Liver (tissue), 9 donors: ENCODE results near the gene HSD17B12. TPM values are rescaled to one million over a fixed set of nuclear protein-coding genes. Genes with fewer than 3 reads are reported as not detected.

ENCODE experiments used
- DNase-seq: peaks from one replicate; pipeline ENCODE4 v3.0.0-alpha.2; 2017; ENCODE audit warnings: low spot score
- H3K27ac ChIP-seq, 2 donors: one replicate each; pipeline ENCODE4 v1.7.0; 2013; ENCODE audit warnings: inconsistent platforms in 2 of 2, low read length in 2 of 2, control low read depth in 1 of 2, low read depth in 1 of 2, mild to moderate bottlenecking in 1 of 2
- H3K27me3 ChIP-seq, 4 donors: one replicate each; pipeline versions ENCODE4 v1.6.1 to v1.7.0; 2013; ENCODE audit warnings: low read length in 3 of 4, inconsistent platforms in 1 of 4, mild to moderate bottlenecking in 1 of 4, moderate library complexity in 1 of 4; ENCODE audit not compliant: control insufficient read depth in 4 of 4, insufficient read depth in 4 of 4
- H3K36me3 ChIP-seq, 4 donors: one replicate each; pipeline versions ENCODE4 v1.6.1 to v1.7.0; 2013; ENCODE audit warnings: low read length in 3 of 4, mild to moderate bottlenecking in 3 of 4, low read depth in 1 of 4, moderate library complexity in 1 of 4; ENCODE audit not compliant: control insufficient read depth in 4 of 4, insufficient read depth in 3 of 4
- H3K4me1 ChIP-seq, 4 donors: one replicate each; pipeline versions ENCODE4 v1.6.1 to v1.7.0; 2013; ENCODE audit warnings: low read length in 3 of 4, mild to moderate bottlenecking in 3 of 4, moderate library complexity in 1 of 4; ENCODE audit not compliant: control insufficient read depth in 4 of 4, insufficient read depth in 4 of 4
- H3K4me3 ChIP-seq, 3 donors: one replicate each; pipeline versions ENCODE4 v1.6.1 to v1.7.0; 2013; ENCODE audit warnings: low read length in 3 of 3, control low read depth in 1 of 3, low read depth in 1 of 3, mild to moderate bottlenecking in 1 of 3
- H3K9ac ChIP-seq, 2 donors: one replicate each; pipeline ENCODE4 v1.7.0; 2013; ENCODE audit warnings: low read length in 2 of 2, mild to moderate bottlenecking in 2 of 2, moderate library complexity in 2 of 2, control low read depth in 1 of 2, low read depth in 1 of 2
- H3K9me3 ChIP-seq, 4 donors: one replicate each; pipeline versions ENCODE4 v1.6.1 to v1.7.0; 2013; ENCODE audit warnings: low read length in 3 of 4; ENCODE audit not compliant: control insufficient read depth in 4 of 4
- ATF3 ChIP-seq: IDR thresholded peaks from 2 replicates; pipeline ENCODE4 v1.6.1; 2016; ENCODE audit warnings: antibody characterized with exemption
- CTCF ChIP-seq: fragments of 150-350 bp; IDR thresholded peaks from 2 replicates; pipeline ENCODE4 v1.5.1; 2017; ENCODE audit warnings: improper control_type of control experiment, low read depth, low read length; ENCODE audit not compliant: missing input control
- EGR1 ChIP-seq, 2 donors: IDR thresholded peaks; 2 replicates each; pipeline ENCODE4 v1.6.1; 2016 to 2018; ENCODE audit warnings: antibody characterized with exemption in 2 of 2, low read depth in 2 of 2
- FOXA1 ChIP-seq: IDR thresholded peaks from 2 replicates; pipeline ENCODE4 v1.6.1; 2016; ENCODE audit warnings: antibody characterized with exemption
- FOXA2 ChIP-seq: IDR thresholded peaks from 2 replicates; pipeline ENCODE4 v1.6.1; 2016; ENCODE audit warnings: antibody characterized with exemption
- GABPA ChIP-seq, 2 donors: IDR thresholded peaks in 1 of 2; conservative IDR thresholded peaks in 1 of 2; 2 replicates each; pipeline ENCODE4 v1.6.1; 2016; ENCODE audit warnings: antibody characterized with exemption in 2 of 2, mild to moderate bottlenecking in 1 of 2, moderate library complexity in 1 of 2
- HNF4A ChIP-seq, 2 donors: conservative IDR thresholded peaks; 2 replicates each; pipeline ENCODE4 v1.6.1; 2016; ENCODE audit warnings: antibody characterized with exemption in 2 of 2, mild to moderate bottlenecking in 2 of 2
- HNF4G ChIP-seq: IDR thresholded peaks from 2 replicates; pipeline ENCODE4 v1.6.1; 2016; ENCODE audit warnings: antibody characterized with exemption
- JUND ChIP-seq, 2 donors: IDR thresholded peaks; 2 replicates each; pipeline ENCODE4 v1.6.1; 2016; ENCODE audit warnings: antibody characterized with exemption in 2 of 2
- RAD21 ChIP-seq, 2 donors: IDR thresholded peaks; 2 replicates each; pipeline ENCODE4 v1.6.1; 2016; ENCODE audit warnings: antibody characterized with exemption in 2 of 2, mild to moderate bottlenecking in 2 of 2
- REST ChIP-seq: IDR thresholded peaks from 2 replicates; pipeline ENCODE4 v1.6.1; 2016; ENCODE audit warnings: antibody characterized with exemption, mild to moderate bottlenecking
- RXRA ChIP-seq, 2 donors: IDR thresholded peaks; 2 replicates each; pipeline ENCODE4 v1.6.1; 2017 to 2018; ENCODE audit warnings: antibody characterized with exemption in 2 of 2, mild to moderate bottlenecking in 1 of 2
- TAF1 ChIP-seq: conservative IDR thresholded peaks from 2 replicates; pipeline ENCODE4 v1.6.1; 2016; ENCODE audit warnings: antibody characterized with exemption, mild to moderate bottlenecking
- ZBTB33 ChIP-seq: IDR thresholded peaks from 2 replicates; pipeline ENCODE4 v1.6.1; 2016; ENCODE audit warnings: antibody characterized with exemption
- WGBS: extraction: QIAGEN DNeasy Blood & Tissue Kit; methylation state at CpG from one replicate; pipeline ENCODE4 v1.1.7; 2013; 5-methylcytosine and 5-hydroxymethylcytosine counted together
- polyA plus RNA-seq, 2 donors: library from polyadenylated mRNA; stranded (reverse) in 1 of 2; unstranded in 1 of 2; fragments of 200-250 nt in 1 of 2; fragments of >200 nt in 1 of 2; fragmentation: Nextera tagmentation in 1 of 2; extraction: Ambion mirVana in 1 of 2; gene quantifications; one replicate each; pipeline versions ENCODE4 v1.2.1 to v1.2.3, GENCODE V29; 2013 to 2015
- total RNA-seq, 2 donors: library from RNA; depleted of rRNA; stranded (reverse); fragments of >200 nt; gene quantifications; one replicate each; pipeline ENCODE4 v1.2.3, GENCODE V29; 2014
- donor health status: healthy.
- donor health status: healthy.
- donor health status: healthy.
- donor health status: healthy.
- donor health status: healthy.

The HSD17B12 gene
- total and polyA plus RNA-seq, 4 donors, result 50.3 to 126 (median 68.3) TPM

- 48% methylated on average over 4 of the region's 4 CpGs for whole genome bisulfite sequencing
Observed at GRCh38 chr11:43852057-43852636, 171.6 kb downstream of the HSD17B12 start.

GRCh38 chr11:43853781-43854180 lies 173.2 kb downstream of the HSD17B12 start:
- no peak for DNase-seq
- TF ChIP-seq JUND (IDR thresholded peaks at IDR 0.05), result no peak
- TF ChIP-seq TAF1, result no peak
- no peak for TF ChIP-seq HNF4A (conservative IDR thresholded peaks at IDR 0.05)
- TF ChIP-seq ATF3, result no peak
- TF ChIP-seq HNF4G, result no peak
- no peak for TF ChIP-seq RXRA (IDR thresholded peaks at IDR 0.05)
- TF ChIP-seq FOXA2, result no peak
- no peak for TF ChIP-seq RAD21 (IDR thresholded peaks at IDR 0.05)
- no peak for TF ChIP-seq CTCF
- no peak for TF ChIP-seq GABPA (IDR thresholded peaks at IDR 0.05 in 1 of 2, conservative IDR thresholded peaks at IDR 0.05 in 1 of 2)
- TF ChIP-seq FOXA1, result no peak
- TF ChIP-seq EGR1 (IDR thresholded peaks at IDR 0.05; ENCODE audit: low read depth in 2 of 2), result no peak
- no peak for TF ChIP-seq ZBTB33
- TF ChIP-seq REST, result no peak
- no peaks in the 10 kb centered on the region for H3K27me3 ChIP-seq
- H3K9me3 ChIP-seq, result no peaks in the 10 kb centered on the region
- H3K9ac ChIP-seq, result no peak overlapping the region
- no peak overlapping the region for H3K4me3 ChIP-seq
- no peak overlapping the region for H3K27ac ChIP-seq
- H3K4me1 ChIP-seq, result no peaks in the 10 kb centered on the region
- peaks cover 0 to 5% (median 3%) of the 10 kb centered on the region in 4 donors for H3K36me3 ChIP-seq

More at GRCh38 chr11:43852057-43852636, 171.6 kb downstream of the HSD17B12 start:
- TF ChIP-seq RAD21 (IDR thresholded peaks at IDR 0.05) (peak; percentile 75 to 86), FOXA2 (no peak), CTCF (peak; percentile 65)
- Histone ChIP-seq H3K27me3 (no peaks in the 10 kb centered on the region), H3K4me1 (no peaks in the 10 kb centered on the region), H3K4me3 (no peak overlapping the region), H3K9me3 (no peaks in the 10 kb centered on the region), H3K27ac (no peak overlapping the region), H3K36me3 (peaks cover 0 to 5% (median 3%) of the 10 kb centered on the region in 4 donors), H3K9ac (no peak overlapping the region)
- peak; percentile 64 for DNase-seq
